ES-I3 (cell line): Measurements from ENCODE around the gene ADCY2.
A peak's percentile ranks its signal among the peaks of the same experiment; 100 is the strongest.

Source experiments
- H3K36me3 ChIP-seq: 2 replicates; pipeline ENCODE4 v1.6.1; 2013; ENCODE audit warnings: mild to moderate bottlenecking, low read length, control low read depth, moderate library complexity; ENCODE audit not compliant: insufficient read depth
- H3K4me1 ChIP-seq: 2 replicates; pipeline ENCODE4 v1.6.1; 2013; ENCODE audit warnings: mild to moderate bottlenecking, control low read depth, low read length; ENCODE audit not compliant: insufficient read depth
- H3K9ac ChIP-seq: 2 replicates; pipeline ENCODE4 v1.6.1; 2013; ENCODE audit warnings: low read depth, mild to moderate bottlenecking, low read length, moderate library complexity
- H3K9me3 ChIP-seq: 2 replicates; pipeline ENCODE4 v1.6.1; 2013; ENCODE audit warnings: mild to moderate bottlenecking, low read length, moderate library complexity; ENCODE audit not compliant: control insufficient read depth, insufficient read depth

The ADCY2 gene

GRCh38 chr5:7869474-7870136 lies 473.7 kb downstream of the ADCY2 start:
- 0 out of 2 replicates have a peak, but pooled peaks cover 10% of the 10 kb centered on the region for H3K4me1 ChIP-seq
- H3K9ac ChIP-seq, result peak overlapping the region; percentile 90
- no peaks in the 10 kb centered on the region for H3K36me3 ChIP-seq
- H3K9me3 ChIP-seq, result no peaks in the 10 kb centered on the region

DNA sequence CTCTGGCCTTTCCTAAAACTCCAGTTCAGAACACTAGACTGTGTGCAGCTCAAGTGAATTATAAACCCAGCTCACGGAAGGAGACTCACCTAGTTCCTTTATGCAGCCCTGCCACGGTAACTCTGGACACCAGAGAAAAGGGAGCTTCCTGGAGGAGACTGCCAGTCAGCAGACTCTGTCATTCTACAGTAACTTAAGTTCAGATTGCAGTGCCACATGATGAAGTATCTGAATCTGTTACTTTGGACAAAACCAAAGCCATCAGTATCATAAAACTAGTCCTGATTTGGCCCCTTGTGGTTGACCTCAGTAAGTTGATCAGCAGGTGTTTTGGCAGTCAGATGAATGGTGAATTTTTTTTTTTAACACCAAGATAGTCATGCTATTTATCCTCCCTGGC lies 475.7 kb downstream of the ADCY2 start:
- H3K4me1 ChIP-seq, result 0 out of 2 replicates have a peak, but pooled peaks cover 10% of the 10 kb centered on the region
- H3K9ac ChIP-seq, result no peak overlapping the region
- no peaks in the 10 kb centered on the region for H3K9me3 ChIP-seq
- peaks cover 8% of the 10 kb centered on the region; the same call in 1 of the 2 replicates for H3K36me3 ChIP-seq

DNA sequence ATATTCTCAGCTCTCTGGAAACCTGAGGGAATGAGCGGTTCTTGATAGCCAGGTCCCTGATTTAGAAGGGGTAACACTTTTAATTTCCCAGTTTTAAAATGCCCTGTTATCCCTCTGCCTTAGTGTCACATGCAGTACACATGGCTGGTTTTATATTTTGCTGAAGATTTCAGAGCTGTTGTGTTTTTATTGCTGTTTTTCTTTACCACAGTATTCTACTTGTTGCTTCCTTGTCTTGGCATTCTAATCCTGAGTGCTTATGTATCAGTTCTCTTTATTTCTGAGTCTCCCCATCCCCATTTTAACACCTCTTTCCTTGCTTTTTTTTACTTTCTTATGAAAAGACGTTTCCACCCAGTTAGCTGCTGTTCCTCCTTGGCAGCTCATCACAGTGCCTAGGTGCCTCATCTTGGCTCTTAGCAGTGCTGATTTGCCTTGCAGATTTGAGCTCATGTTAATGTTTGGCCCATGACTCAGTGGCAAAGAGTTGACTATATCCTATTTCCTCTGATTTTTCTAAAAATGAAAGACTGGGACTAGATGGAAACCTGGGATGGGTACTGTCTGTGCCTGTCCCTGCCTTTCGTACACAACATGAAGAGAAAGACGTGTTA lies 476.7 kb downstream of the ADCY2 start:
- no peaks in the 10 kb centered on the region for H3K9me3 ChIP-seq
- no peak overlapping the region for H3K9ac ChIP-seq
- 0 out of 2 replicates have a peak, but pooled peaks cover 10% of the 10 kb centered on the region for H3K4me1 ChIP-seq
- H3K36me3 ChIP-seq, result peaks cover 13% of the 10 kb centered on the region; the same call in 1 of the 2 replicates

GRCh38 chr5:7873216-7873615 lies 477.3 kb downstream of the ADCY2 start:
- Histone ChIP-seq H3K4me1 (0 out of 2 replicates have a peak, but pooled peaks cover 10% of the 10 kb centered on the region), H3K9ac (peak overlapping the region; percentile 1; the same call in 1 of the 2 replicates), H3K36me3 (peaks cover 19% of the 10 kb centered on the region), H3K9me3 (no peaks in the 10 kb centered on the region)

DNA sequence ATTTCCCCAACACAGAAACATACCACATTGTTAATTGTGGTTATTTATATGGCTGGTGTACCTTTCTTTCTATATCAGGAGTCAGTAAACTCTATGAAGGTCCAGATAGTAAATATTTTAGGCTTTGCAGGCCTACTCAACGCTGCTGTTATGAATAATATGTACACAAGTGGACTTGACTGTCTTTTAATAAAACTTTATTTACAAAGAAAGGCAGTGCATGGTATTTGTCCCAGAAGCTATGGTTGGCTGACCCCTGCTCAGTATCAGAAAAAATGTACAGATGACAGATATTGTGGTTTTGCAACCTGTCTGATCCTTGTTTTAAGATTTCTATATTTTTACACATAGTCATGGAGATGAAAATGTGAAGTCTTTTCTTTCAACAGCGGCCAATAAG lies 478.7 kb downstream of the ADCY2 start:
- Histone ChIP-seq H3K4me1 (0 out of 2 replicates have a peak, but pooled peaks cover 10% of the 10 kb centered on the region), H3K9me3 (no peaks in the 10 kb centered on the region), H3K9ac (no peak overlapping the region), H3K36me3 (peaks cover 23% of the 10 kb centered on the region)

DNA sequence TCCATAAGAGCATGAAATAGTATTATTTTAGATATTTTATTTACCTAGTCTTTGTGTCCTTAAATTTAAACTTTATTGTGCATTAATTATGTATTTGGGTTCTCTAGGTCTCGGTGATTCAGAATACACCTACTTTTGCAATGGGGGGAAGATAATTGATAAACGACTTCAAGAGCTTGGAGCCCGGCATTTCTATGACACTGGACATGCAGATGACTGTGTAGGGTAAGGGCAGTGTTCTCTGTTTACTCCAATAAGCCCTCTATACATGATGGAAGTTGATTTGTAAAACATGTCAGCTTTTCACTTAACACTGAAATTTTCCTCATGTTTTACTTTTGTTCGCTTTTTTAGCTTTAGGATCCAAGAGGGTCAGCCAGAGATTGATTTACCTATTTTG lies 479.2 kb downstream of the ADCY2 start:
- Histone ChIP-seq H3K36me3 (peaks cover 23% of the 10 kb centered on the region), H3K9ac (no peak overlapping the region), H3K4me1 (0 out of 2 replicates have a peak, but pooled peaks cover 9% of the 10 kb centered on the region), H3K9me3 (no peaks in the 10 kb centered on the region)

DNA sequence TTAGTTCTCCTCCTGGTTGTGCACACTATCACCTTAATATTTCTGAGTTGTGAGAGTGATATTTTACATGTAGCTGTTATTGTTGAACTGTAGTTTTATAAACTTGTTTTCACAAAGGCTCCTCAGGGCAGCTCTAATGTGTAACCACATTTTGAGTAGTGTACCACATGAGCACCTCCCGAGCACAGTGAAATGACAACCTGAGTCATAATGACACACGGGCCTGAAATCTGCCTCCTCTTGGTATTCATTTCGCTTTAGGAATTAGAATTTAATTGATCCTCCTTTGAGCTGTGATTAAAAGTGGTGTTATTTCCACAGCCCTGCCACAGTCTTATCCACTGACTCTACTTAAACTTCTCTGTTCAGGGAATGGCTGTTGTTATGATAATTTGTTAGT lies 480.9 kb downstream of the ADCY2 start:
- H3K4me1 ChIP-seq, result no peaks in the 10 kb centered on the region
- peaks cover 23% of the 10 kb centered on the region for H3K36me3 ChIP-seq
- no peaks in the 10 kb centered on the region for H3K9me3 ChIP-seq
- no peak overlapping the region for H3K9ac ChIP-seq

DNA sequence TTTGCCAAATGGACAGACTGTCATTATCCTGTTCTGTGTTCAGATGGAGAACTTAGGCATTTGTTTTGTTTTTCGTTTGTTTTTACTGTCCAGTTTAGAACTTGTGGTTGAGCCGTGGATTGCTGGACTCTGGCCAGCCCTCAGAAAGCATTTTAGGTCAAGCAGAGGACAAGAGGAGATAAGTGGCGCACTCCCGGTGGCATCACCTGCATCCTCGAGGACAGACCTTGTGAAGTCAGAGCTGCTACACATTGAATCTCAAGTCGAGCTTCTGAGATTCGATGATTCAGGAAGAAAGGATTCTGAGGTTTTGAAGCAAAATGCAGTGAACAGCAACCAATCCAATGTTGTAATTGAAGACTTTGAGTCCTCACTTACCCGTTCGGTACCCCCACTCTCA lies 481.9 kb downstream of the ADCY2 start:
- Histone ChIP-seq H3K4me1 (no peaks in the 10 kb centered on the region), H3K36me3 (peaks cover 28% of the 10 kb centered on the region), H3K9ac (no peak overlapping the region), H3K9me3 (no peaks in the 10 kb centered on the region)

DNA sequence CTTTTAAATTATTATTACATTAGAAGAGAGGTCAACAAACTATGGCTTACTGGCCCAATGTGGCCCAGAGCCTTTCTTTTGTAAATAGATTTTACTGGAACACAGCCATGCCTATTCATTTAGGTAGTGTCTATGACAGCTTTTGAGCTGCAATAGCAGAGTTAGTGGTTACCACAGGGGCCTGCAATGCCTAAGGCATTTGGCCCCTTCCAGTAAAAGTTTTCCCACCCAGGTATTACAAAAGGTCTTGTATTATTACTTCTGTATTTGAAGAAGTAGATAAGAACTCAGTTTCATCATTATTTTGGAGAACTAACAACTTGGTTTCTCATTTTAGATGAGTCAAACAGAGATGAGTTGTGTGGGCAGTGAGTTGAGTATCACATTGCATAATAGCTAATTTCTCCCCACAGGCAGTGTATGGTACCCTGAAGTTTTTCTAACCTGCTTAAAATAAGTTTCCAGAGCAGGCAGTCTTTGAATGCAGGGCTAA lies 482.5 kb downstream of the ADCY2 start:
- no peaks in the 10 kb centered on the region for H3K9me3 ChIP-seq
- no peak overlapping the region for H3K9ac ChIP-seq
- H3K4me1 ChIP-seq, result no peaks in the 10 kb centered on the region
- H3K36me3 ChIP-seq, result peaks cover 34% of the 10 kb centered on the region
